Activated T-helper 17 cell treated with anti-CD3 and anti-CD28 coated beads, Interleukin-2, amount 50 U/mL, for 72 hours (primary cell): Measurements from ENCODE around the gene SORCS2. TPM values are rescaled to one million over a fixed set of nuclear protein-coding genes. Genes with fewer than 3 reads are reported as not detected.
"Not testable (repeated sequence)": the region's sequence is repeated elsewhere in the genome, so short reads cannot be mapped to it uniquely, and the experiment has no call there.

Experiments
- ATAC-seq: fragments of 150-1000 bp; cut with Tn5 transposase; replicated peaks from 2 replicates; pipeline ENCODE4 v1.10.0; 2021; ENCODE audit warnings: mild to moderate bottlenecking, moderate library complexity
- H3K27ac Mint-ChIP-seq: one replicate; pipeline ENCODE4 v1.8.0; 2022; ENCODE audit warnings: mixed read lengths
- H3K27me3 Mint-ChIP-seq: one replicate; pipeline ENCODE4 v1.8.0; 2022; ENCODE audit warnings: mixed read lengths
- H3K36me3 Mint-ChIP-seq: one replicate; pipeline ENCODE4 v1.8.0; 2022; ENCODE audit warnings: low read depth, mild to moderate bottlenecking, mixed read lengths
- H3K4me1 Mint-ChIP-seq: one replicate; pipeline ENCODE4 v1.8.0; 2022; ENCODE audit warnings: mixed read lengths
- H3K4me3 Mint-ChIP-seq: one replicate; pipeline ENCODE4 v1.8.0; 2022; ENCODE audit warnings: mild to moderate bottlenecking, mixed read lengths
- H3K9me3 Mint-ChIP-seq: one replicate; pipeline ENCODE4 v1.8.0; 2022; ENCODE audit warnings: mixed read lengths
- total RNA-seq, 2 donors: library from RNA; stranded (reverse); gene quantifications; one replicate each; pipeline ENCODE4 v1.2.3, GENCODE V29; 2022

Gene SORCS2
- total RNA-seq, 2 donors from 2014 or later, result 0.04 to 0.26 TPM

GRCh38 chr4:7447236-7447635 lies 254.9 kb downstream of the SORCS2 start:
- Mint-ChIP-seq H3K4me3 (no peak overlapping the region), H3K27me3 (peaks cover 12% of the 10 kb centered on the region), H3K27ac (no peak overlapping the region), H3K36me3 (no peaks in the 10 kb centered on the region), H3K4me1 (no peaks in the 10 kb centered on the region), H3K9me3 (no peaks in the 10 kb centered on the region)
- ATAC-seq, result no peak

DNA sequence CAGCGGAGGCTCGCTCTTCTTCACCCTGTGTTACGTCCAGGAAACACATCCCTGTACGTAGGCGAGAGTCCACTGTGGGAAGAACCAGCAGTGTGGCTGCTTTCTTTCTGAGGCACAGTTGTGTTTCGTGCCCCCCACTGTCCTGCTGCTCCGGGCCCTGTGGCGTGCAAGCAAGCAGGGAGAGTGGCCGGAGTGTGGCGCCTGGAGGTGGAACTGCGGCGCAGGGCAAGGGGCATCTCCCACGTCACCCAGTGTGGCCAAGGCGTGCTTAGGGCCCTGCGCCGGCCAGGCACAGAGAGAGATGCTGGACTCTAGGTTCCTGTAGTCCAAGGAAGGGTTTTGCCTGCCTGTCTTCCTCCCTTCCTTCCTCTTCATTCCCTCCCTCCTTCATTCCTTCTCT lies 255.7 kb downstream of the SORCS2 start:
- no peak for ATAC-seq
- no peak overlapping the region for H3K27ac Mint-ChIP-seq
- H3K36me3 Mint-ChIP-seq, result no peaks in the 10 kb centered on the region
- H3K27me3 Mint-ChIP-seq, result peaks cover 9% of the 10 kb centered on the region
- no peaks in the 10 kb centered on the region for H3K9me3 Mint-ChIP-seq
- no peaks in the 10 kb centered on the region for H3K4me1 Mint-ChIP-seq
- no peak overlapping the region for H3K4me3 Mint-ChIP-seq

GRCh38 chr4:7450775-7451433 lies 258.6 kb downstream of the SORCS2 start:
- no peaks in the 10 kb centered on the region for H3K4me1 Mint-ChIP-seq
- ATAC-seq, result no peak
- H3K27me3 Mint-ChIP-seq, result no peaks in the 10 kb centered on the region
- H3K27ac Mint-ChIP-seq, result no peak overlapping the region
- H3K4me3 Mint-ChIP-seq, result no peak overlapping the region
- no peaks in the 10 kb centered on the region for H3K9me3 Mint-ChIP-seq
- H3K36me3 Mint-ChIP-seq, result no peaks in the 10 kb centered on the region

DNA sequence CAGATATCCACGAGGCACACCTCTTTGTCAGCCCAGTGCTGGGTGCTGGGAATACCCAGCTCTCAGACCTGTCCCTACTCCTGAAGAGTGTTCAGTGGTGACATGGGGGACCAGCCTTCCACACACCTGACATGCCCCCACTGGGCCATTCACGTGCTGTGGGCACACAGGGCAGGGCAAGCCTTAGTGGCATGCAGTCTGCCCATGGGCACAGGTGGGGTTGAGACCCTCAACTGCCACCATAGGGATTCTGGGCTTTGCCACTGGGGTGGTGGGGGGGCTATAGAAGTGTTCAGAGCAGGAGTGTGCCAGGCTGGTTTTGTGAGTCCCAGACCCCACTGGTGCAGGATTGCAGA lies 259.1 kb downstream of the SORCS2 start:
- Mint-ChIP-seq H3K27ac (no peak overlapping the region), H3K4me1 (no peaks in the 10 kb centered on the region), H3K27me3 (no peaks in the 10 kb centered on the region), H3K4me3 (no peak overlapping the region), H3K9me3 (no peaks in the 10 kb centered on the region), H3K36me3 (no peaks in the 10 kb centered on the region)
- no peak for ATAC-seq

GRCh38 chr4:7451800-7452199 lies 259.5 kb downstream of the SORCS2 start:
- H3K9me3 Mint-ChIP-seq, result no peaks in the 10 kb centered on the region
- no peak for ATAC-seq
- H3K36me3 Mint-ChIP-seq, result no peaks in the 10 kb centered on the region
- H3K4me1 Mint-ChIP-seq, result no peaks in the 10 kb centered on the region
- H3K27ac Mint-ChIP-seq, result no peak overlapping the region
- no peak overlapping the region for H3K4me3 Mint-ChIP-seq
- no peaks in the 10 kb centered on the region for H3K27me3 Mint-ChIP-seq

GRCh38 chr4:7452802-7453201 lies 260.5 kb downstream of the SORCS2 start:
- H3K4me3 Mint-ChIP-seq, H3K27me3 Mint-ChIP-seq, H3K27ac Mint-ChIP-seq, H3K4me1 Mint-ChIP-seq, H3K9me3 Mint-ChIP-seq, H3K36me3 Mint-ChIP-seq, ATAC-seq: not testable (repeated sequence)

DNA sequence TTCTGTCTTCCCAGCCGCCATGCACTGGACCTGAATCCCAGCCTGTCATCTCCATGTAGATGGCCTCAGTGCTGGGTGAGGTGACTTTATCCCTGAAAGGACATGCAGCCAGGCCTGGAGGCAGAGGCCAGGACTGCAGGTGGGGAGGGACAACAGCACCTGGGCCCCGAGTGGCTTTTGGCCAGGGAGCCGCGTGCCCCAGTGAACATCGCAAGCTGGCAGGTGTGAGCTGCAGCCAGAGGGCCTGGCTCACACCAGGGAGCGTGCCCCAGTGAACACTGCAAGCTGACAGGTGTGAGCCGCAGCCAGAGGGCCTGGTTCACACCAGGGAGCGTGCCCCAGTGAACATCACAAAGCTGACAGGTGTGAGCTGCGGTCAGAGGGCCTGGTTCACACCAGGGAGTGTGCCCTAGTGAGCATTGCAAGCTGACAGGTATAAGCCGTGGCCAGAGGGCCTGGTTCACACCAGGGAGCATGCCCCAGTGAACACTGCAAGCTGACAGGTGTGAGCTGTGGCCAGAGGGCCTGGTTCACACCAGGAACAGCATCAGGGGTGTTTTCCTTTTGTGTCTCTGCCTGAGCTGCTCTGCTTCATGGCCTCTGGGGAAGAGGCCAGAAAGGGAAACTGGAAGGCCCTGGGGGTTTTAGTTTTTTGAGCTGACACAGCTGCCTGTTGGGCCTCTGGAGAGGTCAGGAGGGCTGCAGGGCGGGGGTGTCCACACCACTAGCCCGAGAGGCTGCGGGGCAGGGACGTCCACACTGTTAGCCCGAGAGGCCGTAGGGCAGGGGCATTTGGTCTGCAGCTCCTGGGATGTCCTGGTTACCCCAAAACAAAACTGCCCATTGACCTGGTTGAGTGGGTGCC lies 265.1 kb downstream of the SORCS2 start:
- no peak overlapping the region for H3K27ac Mint-ChIP-seq
- H3K36me3 Mint-ChIP-seq, result no peaks in the 10 kb centered on the region
- ATAC-seq, result no peak
- no peaks in the 10 kb centered on the region for H3K9me3 Mint-ChIP-seq
- no peak overlapping the region for H3K4me3 Mint-ChIP-seq
- H3K4me1 Mint-ChIP-seq, result no peaks in the 10 kb centered on the region
- peaks cover 7% of the 10 kb centered on the region for H3K27me3 Mint-ChIP-seq

DNA sequence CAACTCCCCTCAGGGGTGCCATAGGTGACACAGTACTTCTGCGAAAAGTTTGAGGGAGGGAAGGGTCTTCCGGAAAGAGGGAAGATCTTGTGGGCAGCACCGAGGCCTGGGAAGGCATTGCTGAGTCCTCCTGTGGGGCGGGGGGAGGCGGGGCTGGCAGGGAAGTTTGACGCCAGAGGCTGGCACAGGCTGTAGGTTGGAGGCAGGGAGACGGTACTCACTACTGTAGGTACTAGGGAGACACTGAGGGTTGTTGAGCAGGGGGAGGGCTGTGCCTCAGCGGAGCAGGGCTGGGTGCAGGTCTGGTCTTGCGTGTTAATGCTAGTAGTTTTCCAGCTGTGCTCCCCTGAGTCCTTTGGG lies 265.7 kb downstream of the SORCS2 start:
- Mint-ChIP-seq H3K9me3 (no peaks in the 10 kb centered on the region), H3K36me3 (no peaks in the 10 kb centered on the region), H3K27ac (no peak overlapping the region), H3K4me1 (no peaks in the 10 kb centered on the region), H3K4me3 (no peak overlapping the region), H3K27me3 (peaks cover 7% of the 10 kb centered on the region)
- ATAC-seq, result no peak

- Mint-ChIP-seq H3K36me3 (no peaks in the 10 kb centered on the region), H3K27me3 (peaks cover 7% of the 10 kb centered on the region), H3K4me1 (no peaks in the 10 kb centered on the region), H3K27ac (no peak overlapping the region), H3K9me3 (no peaks in the 10 kb centered on the region), H3K4me3 (no peak overlapping the region)
- ATAC-seq, result no peak
Measured at GRCh38 chr4:7458477-7458876, 266.1 kb downstream of the SORCS2 start.

- Mint-ChIP-seq H3K27ac (no peak overlapping the region), H3K4me1 (no peaks in the 10 kb centered on the region), H3K27me3 (peaks cover 7% of the 10 kb centered on the region), H3K36me3 (no peaks in the 10 kb centered on the region), H3K9me3 (no peaks in the 10 kb centered on the region), H3K4me3 (no peak overlapping the region)
- no peak for ATAC-seq
Measured at GRCh38 chr4:7459471-7459870, 267.1 kb downstream of the SORCS2 start.

DNA sequence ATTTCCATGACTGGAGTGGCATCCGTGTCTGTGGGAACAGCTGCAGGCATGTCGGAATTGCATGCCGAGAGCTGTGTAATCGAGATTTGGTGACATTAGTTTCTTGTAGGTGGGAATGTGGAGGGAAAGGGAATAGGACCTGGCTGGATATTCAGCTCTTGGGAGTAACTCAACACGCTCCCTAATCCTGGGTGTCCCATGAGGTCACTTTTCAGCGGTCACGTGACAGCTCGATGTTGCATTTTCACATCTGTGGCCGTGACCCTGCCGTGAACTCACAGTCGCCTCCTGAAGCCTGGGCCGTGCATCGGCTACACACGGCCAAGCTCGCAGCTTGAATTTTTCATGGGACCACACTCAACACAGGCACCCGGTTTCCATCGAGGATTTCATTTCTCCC lies 268.2 kb downstream of the SORCS2 start:
- no peaks in the 10 kb centered on the region for H3K9me3 Mint-ChIP-seq
- H3K4me1 Mint-ChIP-seq, result no peaks in the 10 kb centered on the region
- no peak for ATAC-seq
- H3K27me3 Mint-ChIP-seq, result peaks cover 7% of the 10 kb centered on the region
- no peak overlapping the region for H3K4me3 Mint-ChIP-seq
- no peaks in the 10 kb centered on the region for H3K36me3 Mint-ChIP-seq
- H3K27ac Mint-ChIP-seq, result no peak overlapping the region

DNA sequence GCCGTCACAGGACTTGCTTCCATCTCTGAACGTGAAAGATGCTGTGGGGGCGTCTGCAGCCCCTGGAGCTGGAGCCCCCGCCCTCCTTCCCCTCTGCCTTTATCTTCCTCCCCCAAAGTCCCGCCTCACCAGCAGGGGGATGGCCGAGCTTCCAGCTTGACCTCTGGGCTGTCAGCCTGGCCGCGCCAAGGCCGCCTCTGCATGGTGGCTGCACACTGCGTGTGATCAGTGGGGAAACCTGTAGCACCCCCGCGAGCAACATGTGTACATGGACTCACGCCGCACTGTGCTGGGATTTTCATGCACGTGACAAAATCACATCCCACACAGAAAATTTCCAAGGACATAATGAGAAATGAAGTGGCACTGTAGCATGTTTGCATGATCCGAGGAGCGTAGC lies 268.9 kb downstream of the SORCS2 start:
- no peaks in the 10 kb centered on the region for H3K4me1 Mint-ChIP-seq
- H3K27me3 Mint-ChIP-seq, result peaks cover 7% of the 10 kb centered on the region
- H3K4me3 Mint-ChIP-seq, result no peak overlapping the region
- H3K9me3 Mint-ChIP-seq, result no peaks in the 10 kb centered on the region
- H3K27ac Mint-ChIP-seq, result no peak overlapping the region
- H3K36me3 Mint-ChIP-seq, result no peaks in the 10 kb centered on the region
- ATAC-seq, result no peak

GRCh38 chr4:7462509-7462971 lies 270.2 kb downstream of the SORCS2 start:
- H3K4me1 Mint-ChIP-seq, result no peaks in the 10 kb centered on the region
- no peak overlapping the region for H3K4me3 Mint-ChIP-seq
- H3K27me3 Mint-ChIP-seq, result peaks cover 7% of the 10 kb centered on the region
- no peak overlapping the region for H3K27ac Mint-ChIP-seq
- H3K9me3 Mint-ChIP-seq, result no peaks in the 10 kb centered on the region
- ATAC-seq, result no peak
- no peaks in the 10 kb centered on the region for H3K36me3 Mint-ChIP-seq

GRCh38 chr4:7463566-7464258 lies 271.4 kb downstream of the SORCS2 start:
- ATAC-seq, result no peak
- no peak overlapping the region for H3K27ac Mint-ChIP-seq
- peaks cover 7% of the 10 kb centered on the region for H3K27me3 Mint-ChIP-seq

DNA sequence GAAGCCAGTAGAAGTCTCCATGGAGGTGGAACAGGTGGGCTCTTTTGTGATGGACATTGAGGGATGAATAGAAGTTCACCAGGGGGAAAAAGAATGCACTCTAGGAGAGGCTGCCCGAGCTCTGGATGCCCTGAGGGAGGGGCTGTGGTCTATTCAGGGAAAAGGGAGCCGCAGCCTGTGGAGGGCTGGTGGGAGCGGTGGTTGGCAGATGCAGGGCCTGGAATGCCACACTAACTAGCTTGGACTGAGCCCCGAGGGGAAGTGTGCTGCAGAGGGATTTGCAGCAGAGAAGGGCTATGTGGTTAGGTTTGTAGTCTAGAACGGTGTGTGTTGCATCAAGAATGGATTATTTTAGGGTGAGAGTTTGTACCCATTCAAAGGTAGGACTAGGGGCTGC lies 271.9 kb downstream of the SORCS2 start:
- Mint-ChIP-seq H3K4me3 (no peak overlapping the region), H3K9me3 (no peaks in the 10 kb centered on the region), H3K27ac (no peak overlapping the region), H3K27me3 (peaks cover 7% of the 10 kb centered on the region), H3K4me1 (no peaks in the 10 kb centered on the region), H3K36me3 (no peaks in the 10 kb centered on the region)
- no peak for ATAC-seq

More at GRCh38 chr4:7463566-7464258, 271.4 kb downstream of the SORCS2 start:
- no peaks in the 10 kb centered on the region for H3K4me1 Mint-ChIP-seq
- H3K36me3 Mint-ChIP-seq, result no peaks in the 10 kb centered on the region
- H3K9me3 Mint-ChIP-seq, result no peaks in the 10 kb centered on the region
- H3K4me3 Mint-ChIP-seq, result no peak overlapping the region
